GM12878 (cell line): ENCODE results near the gene CAV1. TPM values are rescaled to one million over a fixed set of nuclear protein-coding genes. Genes with fewer than 3 reads are reported as not detected.

ENCODE experiments used
- ATAC-seq: fragments of 200-7000 bp; cut with Tn5 transposase; 3 replicates; pipeline ENCODE4 v1.9.1; 2020; ENCODE audit warnings: mild to moderate bottlenecking, moderate library complexity
- BruUV-seq: library from RNA; stranded (reverse); fragments of 400-500 nt; replicated peaks from 2 replicates; lab custom pipeline; 2021; lab: Mats Ljungman, UMichigan
- CTCF ChIA-PET: fragments of 300-600 bp; sonication (Branson Sonifier 250); formaldehyde crosslinking; extraction: SDS; loops from one replicate; lab custom pipeline; 2021; ENCODE audit warnings: inconsistent platforms; lab: Yijun Ruan, JAX
- POLR2A ChIA-PET: fragments of 350-600 bp; formaldehyde crosslinking; extraction: SDS; loops from one replicate; lab custom pipeline; 2021; ENCODE audit warnings: inconsistent platforms; lab: Charles Lee
- RAD21 ChIA-PET: fragments of 300-600 bp; sonication (Branson Sonifier 250); formaldehyde crosslinking; loops from one replicate; lab custom pipeline; 2023; ENCODE audit warnings: antibody characterized with exemption; ENCODE audit not compliant: unreplicated experiment; lab: Charles Lee
- SMC1A ChIA-PET: fragments of 300-600 bp; sonication (Branson Sonifier 250); formaldehyde crosslinking; loops from one replicate; lab custom pipeline; 2023; ENCODE audit not compliant: unreplicated experiment, uncharacterized antibody; lab: Charles Lee
- DNase-seq: peaks from one replicate; pipeline ENCODE4 v3.0.0-alpha.2; 2011; ENCODE audit warnings: low read depth, low spot score
- FAIRE-seq: peaks from 3 replicates; lab custom pipeline; 2011; peaks lifted over from hg19 to GRCh38; lab: Jason Lieb, UNC
- H2AFZ ChIP-seq: 2 replicates; pipeline ENCODE4 v1.6.0; 2011; ENCODE audit warnings: low read depth, low read length, control low read depth; ENCODE audit not compliant: control insufficient read depth
- H3K27ac ChIP-seq: 2 replicates; pipeline ENCODE4 v1.5.1; 2011; ENCODE audit warnings: control low read depth; ENCODE audit not compliant: control insufficient read depth, insufficient read depth
- H3K27me3 ChIP-seq, 2 experiments: replicated peaks in 1 of 2; 2 replicates each; pipeline versions ENCODE4 v1.6.0 to v1.6.1; 2011; ENCODE audit warnings: low read length in 1 of 2; ENCODE audit not compliant: control insufficient read depth in 2 of 2, insufficient read depth in 2 of 2
- H3K36me3 ChIP-seq, 2 experiments: 2 replicates each; pipeline ENCODE4 v1.5.1; 2011; ENCODE audit warnings: low read length in 1 of 2; ENCODE audit not compliant: control insufficient read depth in 2 of 2, insufficient read depth in 2 of 2
- H3K4me1 ChIP-seq: 2 replicates; pipeline ENCODE4 v1.6.1; 2011; ENCODE audit warnings: mild to moderate bottlenecking, low read length, moderate library complexity, mixed read lengths; ENCODE audit not compliant: control insufficient read depth, insufficient read depth
- H3K4me2 ChIP-seq: 2 replicates; pipeline ENCODE4 v1.6.0; 2011; ENCODE audit warnings: control low read depth; ENCODE audit not compliant: control insufficient read depth, insufficient read depth
- H3K4me3 ChIP-seq: fragments of 200-600 bp; sonication (generic); 2 replicates; pipeline ENCODE4 v1.5.1; 2016
- H3K79me2 ChIP-seq: 2 replicates; pipeline ENCODE4 v1.6.0; 2011; ENCODE audit warnings: low read length; ENCODE audit not compliant: control insufficient read depth, insufficient read depth
- H3K9ac ChIP-seq: 2 replicates; pipeline ENCODE4 v1.8.0; 2011; ENCODE audit warnings: low read length, control low read depth, mixed read lengths; ENCODE audit not compliant: control insufficient read depth, insufficient read depth
- H3K9me3 ChIP-seq: replicated peaks from 3 replicates; pipeline ENCODE4 v1.5.1; 2011; ENCODE audit warnings: mild to moderate bottlenecking, low read length; ENCODE audit not compliant: control insufficient read depth, insufficient read depth
- H4K20me1 ChIP-seq: 2 replicates; pipeline ENCODE4 v1.6.0; 2011; ENCODE audit not compliant: control insufficient read depth, insufficient read depth
- ATF7 ChIP-seq: fragments of 450-650 bp; IDR thresholded peaks from 2 replicates; pipeline ENCODE4 v1.6.1; 2016; ENCODE audit warnings: low read depth, mild to moderate bottlenecking
- E2F8 ChIP-seq: fragments of 450-650 bp; IDR thresholded peaks from 2 replicates; pipeline ENCODE4 v1.6.1; 2018; ENCODE audit warnings: mild to moderate bottlenecking, low read depth, moderate library complexity; ENCODE audit not compliant: partially characterized antibody
- ESRRA ChIP-seq: IDR thresholded peaks from 2 replicates; pipeline ENCODE4 v1.6.1; 2012; ENCODE audit warnings: mild to moderate bottlenecking, low read length, improper control_type of control experiment
- FOS ChIP-seq: IDR thresholded peaks from 3 replicates; pipeline ENCODE4 v1.6.1; 2011; ENCODE audit warnings: borderline replicate concordance; ENCODE audit not compliant: insufficient read length; ENCODE audit errors: extremely low read depth
- HDAC6 ChIP-seq: fragments of 200-600 bp; sonication (generic); IDR thresholded peaks from one replicate; pipeline ENCODE4 v1.8.0; 2017; ENCODE audit warnings: antibody characterized with exemption; ENCODE audit not compliant: unreplicated experiment
- MAX ChIP-seq: IDR thresholded peaks from 2 replicates; pipeline ENCODE4 v1.6.1; 2012; ENCODE audit warnings: low read depth, low read length, improper control_type of control experiment
- PAX8 ChIP-seq: fragments of 450-650 bp; IDR thresholded peaks from 2 replicates; pipeline ENCODE4 v1.6.1; 2017; ENCODE audit warnings: mild to moderate bottlenecking, moderate library complexity
- SMC3 ChIP-seq: IDR thresholded peaks from 2 replicates; pipeline ENCODE4 v1.6.1; 2011; ENCODE audit warnings: low read length, improper control_type of control experiment, borderline replicate concordance
- SREBF2 ChIP-seq: IDR thresholded peaks from 2 replicates; pipeline ENCODE4 v1.6.1; 2012; ENCODE audit warnings: mild to moderate bottlenecking, low read length
- SUPT20H ChIP-seq: IDR thresholded peaks from 2 replicates; pipeline ENCODE4 v1.6.1; 2011; ENCODE audit warnings: low read depth, mild to moderate bottlenecking, low read length, moderate library complexity, borderline replicate concordance; ENCODE audit not compliant: control insufficient read depth
- TCF12 ChIP-seq: IDR thresholded peaks from 2 replicates; pipeline ENCODE4 v1.6.1; 2011; ENCODE audit warnings: low read depth, mild to moderate bottlenecking, low read length
- YY1 ChIP-seq: IDR thresholded peaks from 2 replicates; pipeline ENCODE4 v1.6.1; 2011; ENCODE audit warnings: low read depth, mild to moderate bottlenecking, low read length
- WGBS: methylation state at CpG from one replicate; pipeline ENCODE4 v1.1.6; 2016; ENCODE audit warnings: low lambda C conversion rate; ENCODE audit not compliant: insufficient replicate concordance, insufficient coverage; ENCODE audit errors: missing lambda C conversion rate; 5-methylcytosine and 5-hydroxymethylcytosine counted together
- in situ Hi-C: fragments of 300-500 bp; cut with MboI; formaldehyde crosslinking; loops from 9 replicates; pipeline ENCODE4 v1.14.3; 2018; ENCODE audit warnings: mixed read lengths
- intact Hi-C: fragments of 100-400 bp; cut with micrococcal nuclease; formaldehyde crosslinking; loops from one replicate; pipeline ENCODE4 v1.14.2; 2022; ENCODE audit not compliant: unreplicated experiment
- polyA plus RNA-seq, 11 experiments: library from polyadenylated mRNA; depleted of rRNA in 4 of 11; unstranded in 6 of 11; stranded (reverse) in 5 of 11; fragments of >200 nt; fragmentation: Nextera tagmentation in 4 of 11; fragmentation: Illumina TruSeq in 1 of 11; extraction: Ambion mirVana in 4 of 11; extraction: Trizol in 1 of 11; gene quantifications; 1 replicate in 1 of 11; 2 replicates in 10 of 11; pipeline versions ENCODE4 v1.2.1 to v1.2.3, GENCODE V29; 2011 to 2016; ENCODE audit warnings: inconsistent platforms in 2 of 11, missing spikeins in 2 of 11, low read depth in 1 of 11
- total RNA-seq, 4 experiments: library from RNA; depleted of rRNA in 3 of 4; stranded (reverse); fragments of >200 nt in 3 of 4; fragmentation: Illumina TruSeq in 1 of 4; extraction: Trizol in 1 of 4; gene quantifications; 2 replicates each; pipeline versions ENCODE4 v1.2.1 to v1.2.3, GENCODE V29; 2013 to 2021

CAV1 gene
- total and polyA plus RNA-seq, 10 of the 15 experiments (the other 5 are each of a cell fraction or from before 2014, with no cell fraction given): 0.45 to 26.5 (median 2.0) TPM

- FAIRE-seq (no peak), ATAC-seq (no peak), DNase-seq (no peak)
- ChIA-PET POLR2A (no interaction called here), RAD21 (no interaction called here), CTCF (no interaction called here), SMC1A (interaction anchor here (0.6 kb wide), 1 partner anchor 83 kb away, joined by 3 read pairs; no protein-coding TSS in a partner anchor)
- intact Hi-C loops (no loop called here), in situ Hi-C loops (no loop called here)
- no peak overlapping the region for H2AFZ ChIP-seq
- H4K20me1 ChIP-seq: no peaks in the 10 kb centered on the region
- H3K79me2 ChIP-seq: no peaks in the 10 kb centered on the region
- H3K9me3 ChIP-seq: no peaks in the 10 kb centered on the region
- TF ChIP-seq MAX (no peak), SREBF2 (no peak), SUPT20H (no peak), SMC3 (no peak), HDAC6 (no peak), ATF7 (no peak), PAX8 (no peak), E2F8 (no peak), YY1 (no peak), TCF12 (no peak), FOS (no peak), ESRRA (no peak)
- H3K27ac ChIP-seq: no peak overlapping the region
- 84% methylated on average over 2 of the region's 2 CpGs for WGBS
- BruUV-seq: no TSS peak
- H3K36me3 ChIP-seq: no peaks in the 10 kb centered on the region
- no peaks in the 10 kb centered on the region for H3K27me3 ChIP-seq
- H3K9ac ChIP-seq: no peak overlapping the region
- H3K4me1 ChIP-seq: peaks cover 4% of the 10 kb centered on the region
- no peak overlapping the region for H3K4me3 ChIP-seq
- no peak overlapping the region for H3K4me2 ChIP-seq
Measured at GRCh38 chr7:116494472-116494871, 30.4 kb upstream of the CAV1 start.
